Stimulated activated CD4-positive, alpha-beta T cell treated with anti-CD3 and anti-CD28 coated beads, Interleukin-12 subunit alpha, Interleukin-12 subunit beta, amount 100 ng/mL, for 4 hours (primary cell): Measurements from ENCODE around the gene EDA.

ENCODE experiments used
- DNase-seq: peaks from one replicate; pipeline ENCODE4 v3.0.0-alpha.2; 2020

The EDA gene

DNA sequence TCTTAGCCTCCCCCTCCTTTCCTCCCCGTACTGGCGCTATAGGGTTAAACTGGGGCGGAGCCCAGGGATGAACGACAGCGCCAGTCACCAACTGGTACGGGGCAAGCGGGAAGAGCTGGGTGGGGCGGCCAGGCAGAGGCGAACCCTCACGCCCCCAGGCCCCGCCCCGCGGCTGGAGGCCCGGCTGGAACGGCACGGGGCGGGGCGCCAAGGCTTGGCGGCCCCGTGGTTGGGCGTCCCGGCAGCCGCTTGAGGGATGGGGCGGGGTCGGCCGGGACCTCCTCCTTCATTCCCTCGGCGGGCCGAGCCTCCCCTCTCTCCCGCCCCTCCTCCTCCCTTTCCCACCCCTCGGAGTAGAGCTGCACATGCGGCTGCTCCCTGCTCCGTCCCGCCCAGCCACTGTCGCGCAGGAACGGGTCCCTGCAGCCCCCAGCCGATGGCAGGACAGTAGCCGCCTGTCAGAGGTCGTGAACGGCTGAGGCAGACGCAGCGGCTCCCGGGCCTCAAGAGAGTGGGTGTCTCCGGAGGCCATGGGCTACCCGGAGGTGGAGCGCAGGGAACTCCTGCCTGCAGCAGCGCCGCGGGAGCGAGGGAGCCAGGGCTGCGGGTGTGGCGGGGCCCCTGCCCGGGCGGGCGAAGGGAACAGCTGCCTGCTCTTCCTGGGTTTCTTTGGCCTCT is at the start of gene EDA:
EDA (plus strand) TSS at position 335 of the 678 bp plus-strand sequence.
- DNase-seq = peak; percentile 68

DNA sequence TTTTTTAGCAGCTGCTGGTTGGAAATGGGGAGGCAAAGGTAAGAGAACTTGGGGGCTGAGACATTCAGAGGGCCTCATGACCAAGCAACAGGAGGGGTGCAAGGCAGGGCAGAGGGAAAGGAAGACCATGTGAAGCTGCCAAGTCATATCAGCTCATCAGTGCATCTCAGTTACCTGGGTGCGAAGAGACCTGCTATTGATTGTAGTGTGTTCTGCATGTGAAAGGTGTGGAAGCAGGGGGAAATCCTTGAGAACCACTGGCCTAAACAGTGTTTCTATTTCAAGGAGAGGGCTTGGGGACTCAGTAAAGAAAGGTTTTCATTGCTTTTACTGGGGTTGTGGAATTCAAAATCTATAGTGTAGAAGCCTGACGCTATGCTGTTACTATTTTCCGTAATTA is 47.1 kb upstream of the EDA start:
- no peak for DNase-seq

GRCh38 chrX:69597399-69597798 is 18.5 kb upstream of the EDA start:
- DNase-seq = no peak

GRCh38 chrX:69600182-69600581 is 15.7 kb upstream of the EDA start:
- no peak for DNase-seq

- DNase-seq = no peak
Observed at GRCh38 chrX:69603566-69604194, 12.2 kb upstream of the EDA start.

- no peak for DNase-seq
Observed at GRCh38 chrX:69605521-69605920, 10.4 kb upstream of the EDA start.

- DNase-seq = no peak
Observed at GRCh38 chrX:69607616-69608015, 8.3 kb upstream of the EDA start.

DNA sequence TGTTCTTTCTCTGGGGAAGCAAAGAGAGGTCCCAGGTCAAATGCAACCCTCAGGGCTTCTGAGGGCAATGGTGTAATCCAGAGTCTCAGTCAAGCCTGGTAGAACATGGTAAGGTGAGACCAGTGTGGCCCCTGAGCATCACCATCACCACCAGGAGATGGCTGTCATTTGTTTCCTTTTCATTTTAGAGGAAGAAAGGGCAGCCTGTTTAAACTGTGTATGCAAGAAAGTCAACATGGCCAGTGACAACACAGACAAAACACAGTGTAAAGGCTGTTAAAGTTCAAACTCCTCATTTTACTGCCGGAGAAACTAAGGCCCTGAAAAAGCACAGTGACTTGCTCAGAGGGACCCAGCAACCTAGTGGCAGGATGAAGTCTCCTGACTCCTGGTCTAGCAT is 2.0 kb upstream of the EDA start:
- DNase-seq = no peak

- no peak for DNase-seq
Observed at GRCh38 chrX:69614886-69615285, 1.0 kb upstream of the EDA start.

DNA sequence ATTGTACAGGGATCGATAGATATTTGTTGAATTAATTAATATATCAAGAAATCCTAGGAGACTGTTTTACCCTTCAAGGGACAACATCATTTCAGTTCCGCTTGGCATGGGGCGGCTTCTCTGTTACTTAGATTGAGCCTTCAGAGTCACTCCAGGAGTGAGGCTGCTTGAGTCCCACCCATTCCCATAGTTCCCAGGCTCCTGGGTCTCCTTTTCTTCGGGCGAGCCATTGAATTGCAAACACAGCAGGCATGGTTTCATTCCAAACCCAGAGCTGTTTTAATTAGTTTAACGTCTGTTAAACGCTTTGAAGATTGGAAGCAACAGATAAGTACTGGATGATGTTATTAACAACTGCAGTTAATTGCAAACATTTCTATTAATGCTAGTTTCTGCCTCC is 571 bp upstream of the EDA start:
- no peak for DNase-seq

DNA sequence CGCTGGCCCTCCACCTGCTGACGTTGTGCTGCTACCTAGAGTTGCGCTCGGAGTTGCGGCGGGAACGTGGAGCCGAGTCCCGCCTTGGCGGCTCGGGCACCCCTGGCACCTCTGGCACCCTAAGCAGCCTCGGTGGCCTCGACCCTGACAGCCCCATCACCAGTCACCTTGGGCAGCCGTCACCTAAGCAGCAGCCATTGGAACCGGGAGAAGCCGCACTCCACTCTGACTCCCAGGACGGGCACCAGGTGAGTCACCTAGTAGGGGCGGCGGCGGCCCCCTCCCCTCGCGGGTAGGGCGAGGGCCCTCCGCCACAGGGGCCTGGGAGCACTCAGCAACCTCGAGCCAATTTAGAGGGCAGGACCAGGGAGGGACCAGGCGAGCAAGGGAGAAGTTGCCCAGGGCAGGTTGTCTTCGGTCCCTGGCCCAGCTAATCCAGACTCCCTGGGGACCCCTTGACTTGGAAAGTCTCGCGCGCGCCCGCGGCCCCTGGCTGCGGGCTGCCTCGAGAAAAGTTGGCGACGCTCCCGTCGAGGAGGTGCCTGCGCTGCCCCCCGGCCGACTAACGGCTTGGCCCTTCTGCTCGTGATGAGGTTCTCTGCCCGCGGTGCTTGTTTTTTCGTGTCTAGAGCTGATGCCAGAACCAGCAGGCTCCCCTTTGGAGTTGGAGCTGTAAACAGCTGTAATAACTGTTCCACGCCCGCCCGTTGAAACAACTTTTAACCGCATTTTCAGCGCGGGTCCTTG is 717 bp downstream of the EDA start:
- DNase-seq = peak; percentile 2

DNA sequence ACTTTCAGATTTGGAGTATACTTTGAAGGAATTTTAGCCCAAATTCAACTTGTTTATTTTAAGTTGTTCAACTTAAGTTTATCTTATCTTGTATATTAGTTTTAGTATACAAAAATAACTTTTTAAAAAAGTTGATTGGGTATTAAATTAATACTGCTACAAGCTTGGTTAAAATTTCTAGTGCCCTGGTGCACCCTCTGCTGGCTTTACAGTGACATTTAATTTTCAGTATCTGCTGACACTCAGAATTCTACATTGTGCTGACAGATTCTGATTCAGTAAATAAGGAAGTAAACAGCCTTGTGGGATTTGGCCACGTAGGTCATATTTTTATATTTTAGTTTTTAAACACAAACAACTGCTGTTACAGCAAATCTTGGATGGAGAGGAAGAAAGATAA is 2.9 kb downstream of the EDA start:
- DNase-seq = no peak

- no peak for DNase-seq
Observed at GRCh38 chrX:69626129-69626528, 10.2 kb downstream of the EDA start.

- no peak for DNase-seq
Observed at GRCh38 chrX:69627744-69628143, 11.8 kb downstream of the EDA start.

GRCh38 chrX:69630147-69630546 is 14.2 kb downstream of the EDA start:
- DNase-seq = no peak

GRCh38 chrX:69664693-69665092 is 48.8 kb downstream of the EDA start:
- DNase-seq = no peak

DNA sequence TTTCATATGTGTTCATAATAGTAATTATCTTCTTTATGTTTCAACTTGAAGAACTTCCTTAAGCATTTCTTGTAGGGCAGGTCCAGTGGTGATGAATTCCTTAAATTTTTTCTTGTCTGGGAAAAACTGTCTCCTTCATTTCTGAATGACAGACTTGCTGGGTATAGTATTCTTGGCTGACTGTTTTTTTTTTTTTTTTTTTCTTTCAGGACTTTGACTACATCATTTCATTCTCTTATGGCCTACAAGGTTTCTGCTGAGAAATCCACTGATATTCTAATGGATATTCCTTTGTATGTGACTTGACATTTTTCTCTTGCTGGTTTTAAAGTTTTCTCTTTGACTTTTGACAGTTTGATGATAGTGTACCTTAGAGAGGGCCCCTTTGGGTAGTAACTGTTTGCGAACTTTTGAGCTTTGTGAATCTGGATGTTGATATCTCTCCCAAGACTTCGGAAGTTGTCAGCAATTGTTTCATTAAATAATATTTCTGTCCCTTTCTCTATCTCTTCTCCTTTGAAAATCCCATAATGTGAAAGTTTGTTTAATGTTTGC is 54.2 kb downstream of the EDA start:
- no peak for DNase-seq

- DNase-seq = no peak
Observed at GRCh38 chrX:69674891-69675290, 59.0 kb downstream of the EDA start.

- no peak for DNase-seq
Observed at GRCh38 chrX:69705818-69706217, 89.9 kb downstream of the EDA start.

GRCh38 chrX:69718102-69718501 is 102.2 kb downstream of the EDA start:
- DNase-seq = no peak

- no peak for DNase-seq
Observed at GRCh38 chrX:69724307-69724706, 108.4 kb downstream of the EDA start.

DNA sequence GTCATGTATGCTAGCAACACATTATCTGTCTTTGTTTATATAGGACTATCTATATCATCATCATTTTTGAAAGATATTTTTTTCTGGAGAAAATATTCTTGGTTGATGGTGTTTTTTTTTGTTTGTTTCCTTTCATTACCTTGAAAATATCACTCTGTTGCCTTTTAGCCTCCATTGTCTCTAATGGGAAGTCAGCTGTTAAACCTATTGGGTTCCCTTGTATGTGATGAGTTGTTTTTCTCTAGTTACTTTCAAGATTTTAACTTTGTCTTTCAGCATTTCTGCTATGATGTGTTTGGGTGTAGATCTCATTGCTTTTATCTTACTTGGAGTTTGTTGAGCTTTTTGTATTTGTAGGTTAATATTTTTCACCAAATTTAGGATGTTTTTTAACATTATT is 124.4 kb downstream of the EDA start:
- DNase-seq = no peak

GRCh38 chrX:69741721-69742120 is 125.8 kb downstream of the EDA start:
- no peak for DNase-seq

GRCh38 chrX:69746051-69746450 is 130.1 kb downstream of the EDA start:
- DNase-seq = no peak
